SH-SY5Y (cell line): ENCODE results near the gene C18orf54.

ENCODE experiments used
- GATA2 ChIP-seq: IDR thresholded peaks from 2 replicates; pipeline ENCODE4 v1.6.1; 2011; ENCODE audit warnings: mild to moderate bottlenecking, low read depth, low read length
- GATA3 ChIP-seq: IDR thresholded peaks from 2 replicates; pipeline ENCODE4 v1.6.1; 2011; ENCODE audit warnings: low read depth, mild to moderate bottlenecking, low read length, moderate library complexity

DNA sequence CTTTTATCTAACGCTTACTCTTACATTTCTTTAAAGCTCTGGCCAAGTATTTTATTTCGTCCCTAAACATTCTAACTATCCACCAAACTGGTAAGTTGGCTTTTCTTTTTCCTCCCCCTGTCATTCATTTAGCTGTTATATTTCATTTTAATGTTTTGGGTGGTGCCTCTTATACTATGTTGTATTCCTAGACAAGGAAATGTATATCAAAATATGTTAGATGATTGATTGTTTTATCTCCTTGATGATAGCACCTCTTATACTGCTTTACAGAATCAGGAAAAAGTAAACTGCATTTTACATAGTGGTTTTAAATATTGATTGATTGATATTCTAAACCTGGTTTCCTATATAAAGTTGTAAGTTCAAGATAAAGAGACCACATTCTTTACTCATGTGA, 23.9 kb downstream of the C18orf54 start:
- TF ChIP-seq GATA3 (no peak), GATA2 (no peak)
